ENCODE data around the gene RBMX. TPM values are rescaled to one million over a fixed set of nuclear protein-coding genes. Genes with fewer than 3 reads are reported as not detected.
"Not testable (repeated sequence)": the region's sequence is repeated elsewhere in the genome, so short reads cannot be mapped to it uniquely, and the experiment has no call there.

The RBMX gene
- total RNA-seq (100 to 1,000 TPM; 192 to 400 (median 305) TPM), polyA plus RNA-seq (100 to 1,000 TPM; 318 to 444 TPM)
- long read RNA-seq, donor 1, transcript RBMX-207 (8 exons, 2,148 nt): minor isoform, 10 of 2,297 reads
- long read RNA-seq, donor 1, transcript RBMX-201 (9 exons, 2,012 nt): major isoform, 2,011 of 2,297 reads
- long read RNA-seq, donor 1, transcript RBMX-205 (3 exons, 2,041 nt): minor isoform, 5 of 2,297 reads
- long read RNA-seq, donor 1, partial matches to known transcripts: 105 of 2,297 reads
- long read RNA-seq, donor 1, other reads (novel, unspliced or antisense): 162 of 2,297 reads
- long read RNA-seq, donor 2, transcript RBMX-210 (2 exons, 563 nt): minor isoform, 25 of 275 reads
- long read RNA-seq, donor 2, transcript RBMX-205 (3 exons, 2,041 nt): minor isoform, 5 of 275 reads
- long read RNA-seq, donor 2, transcript RBMX-207 (8 exons, 2,148 nt): minor isoform, 13 of 275 reads
- long read RNA-seq, donor 2, transcript RBMX-201 (9 exons, 2,012 nt): major isoform, 147 of 275 reads
- long read RNA-seq, donor 2, partial matches to known transcripts: 62 of 275 reads
- long read RNA-seq, donor 2, other reads (novel, unspliced or antisense): 23 of 275 reads
- long read RNA-seq, donor 3, transcript RBMX-201 (9 exons, 2,012 nt): major isoform, 355 of 517 reads
- long read RNA-seq, donor 3, partial matches to known transcripts: 28 of 517 reads
- long read RNA-seq, donor 3, other reads (novel, unspliced or antisense): 127 of 517 reads

- no peaks in the 10 kb centered on the region for H3K4me1 ChIP-seq (ENCODE audit: insufficient read depth)
- no peaks in the 10 kb centered on the region for H3K36me3 ChIP-seq
- H3K27ac ChIP-seq: peak within 1 kb of the TSS; percentile 93 to 95
- DNase-seq: peak; percentile 90 to 95 (median 91)
- no peaks in the 10 kb centered on the region for H3K27me3 ChIP-seq
- H3K9me3 ChIP-seq: no peaks in the 10 kb centered on the region
- peak within 1 kb of the TSS; percentile 70 for H3K4me3 ChIP-seq
- intact Hi-C loops (cut with DNase I): no loop called here
- 32 to 51% (median 39%) methylated on average over 34 of the region's 34 CpGs for WGBS, 3 donors
- TF ChIP-seq POLR2A (IDR thresholded peaks at IDR 0.05): peak; percentile 96
- TF ChIP-seq CTCF (IDR thresholded peaks at IDR 0.05): no peak
Observed at GRCh38 chrX:136880452-136881013, at the start of gene RBMX. RBMX (minus strand) TSS chrX:136880725; CDS start chrX:136879427, 1,298 bp downstream.

- intact Hi-C loops (cut with DNase I): loop anchor here in 1 of 4 donors (10.0 kb wide), 1 partner anchor 207 kb away; no protein-coding TSS in a partner anchor
- H3K36me3 ChIP-seq: not testable (repeated sequence)
- 91 to 96% (median 95%) methylated on average over 18 to 25 of the region's 25 CpGs for WGBS, 3 donors
Observed at GRCh38 chrX:136921438-136921837, 40.9 kb upstream of the RBMX start.

GRCh38 chrX:136920001-136920400 lies 39.5 kb upstream of the RBMX start:
- Histone ChIP-seq H3K36me3 (no peaks in the 10 kb centered on the region), H3K9me3 (no peaks in the 10 kb centered on the region), H3K4me1 (ENCODE audit: insufficient read depth) (no peaks in the 10 kb centered on the region), H3K27me3 (no peaks in the 10 kb centered on the region), H3K27ac (no peak overlapping the region), H3K4me3 (no peak overlapping the region)
- TF ChIP-seq POLR2A (IDR thresholded peaks at IDR 0.05) (no peak), CTCF (IDR thresholded peaks at IDR 0.05) (no peak), EP300 (IDR thresholded peaks at IDR 0.05) (no peak)
- intact Hi-C loops (cut with DNase I): loop anchor here in 1 of 4 donors (10.0 kb wide), 1 partner anchor 205 kb away; no protein-coding TSS in a partner anchor
- no peak for DNase-seq

More at GRCh38 chrX:136921438-136921837, 40.9 kb upstream of the RBMX start:
- not testable (repeated sequence) for H3K9me3 ChIP-seq; H3K4me3 ChIP-seq; H3K27me3 ChIP-seq; DNase-seq; H3K27ac ChIP-seq; H3K4me1 ChIP-seq (ENCODE audit: insufficient read depth)

GRCh38 chrX:136916827-136917226 lies 36.3 kb upstream of the RBMX start:
- H3K27me3 ChIP-seq: no peaks in the 10 kb centered on the region
- H3K36me3 ChIP-seq: no peaks in the 10 kb centered on the region
- intact Hi-C loops (cut with DNase I): no loop called here
- no peak for TF ChIP-seq CTCF (IDR thresholded peaks at IDR 0.05)
- no peak for TF ChIP-seq POLR2A (IDR thresholded peaks at IDR 0.05)
- no peak for TF ChIP-seq EP300 (IDR thresholded peaks at IDR 0.05)
- no peaks in the 10 kb centered on the region for H3K9me3 ChIP-seq
- no peaks in the 10 kb centered on the region for H3K4me1 ChIP-seq (ENCODE audit: insufficient read depth)
- no peak for DNase-seq
- H3K27ac ChIP-seq: no peak overlapping the region
- WGBS, 3 donors: 76 to 89% (median 84%) methylated on average over 2 of the region's 2 CpGs
- H3K4me3 ChIP-seq: no peak overlapping the region

GRCh38 chrX:136911661-136912060 lies 31.1 kb upstream of the RBMX start:
- H3K27me3 ChIP-seq; H3K27ac ChIP-seq; intact Hi-C loops (cut with DNase I); DNase-seq; H3K36me3 ChIP-seq; H3K9me3 ChIP-seq; H3K4me1 ChIP-seq (ENCODE audit: insufficient read depth): not testable (repeated sequence)
- peak overlapping the region; percentile 12 for H3K4me3 ChIP-seq
- 50 to 60% (median 54%) methylated on average over 7 of the region's 7 CpGs for WGBS, 3 donors

Measured in ovary (tissue), 10 donors.